Activated CD8-positive, alpha-beta memory T cell treated with anti-CD3 and anti-CD28 coated beads, Interleukin-2, amount 50 U/mL, for 24 hours (primary cell): Measurements from ENCODE around the gene PRDM7.
"Not testable (repeated sequence)": the region's sequence is repeated elsewhere in the genome, so short reads cannot be mapped to it uniquely, and the experiment has no call there.

Source experiments
- DNase-seq: peaks from one replicate; pipeline ENCODE4 v3.0.0-alpha.2; 2020; ENCODE audit errors: extremely low read depth

PRDM7 gene

DNA sequence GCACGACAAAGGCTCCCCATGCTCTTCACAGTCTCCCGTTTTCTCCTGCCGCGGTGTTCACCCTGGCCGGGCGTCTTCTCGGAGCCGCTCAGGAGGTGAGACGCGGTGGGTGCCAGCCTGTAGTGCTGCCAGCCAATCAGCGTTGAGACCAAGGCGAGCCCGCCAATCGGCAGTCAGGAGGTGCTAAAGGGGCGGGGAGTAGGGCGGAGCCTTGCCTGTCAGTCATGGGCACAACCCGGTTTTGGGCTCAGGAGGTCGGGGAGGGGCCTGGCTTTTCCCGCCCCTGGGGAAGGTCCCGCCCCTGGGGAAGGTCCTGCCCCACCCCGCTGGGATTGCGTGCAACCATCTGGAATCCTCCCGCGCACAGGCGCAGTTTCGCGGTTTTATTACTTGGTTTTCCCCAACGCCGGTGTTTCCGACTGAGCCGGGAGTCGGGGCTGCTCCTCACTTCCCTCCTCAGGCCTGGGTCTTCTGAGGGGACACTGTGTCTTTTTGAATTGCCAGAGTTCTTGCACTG is at the start of gene PRDM7:
PRDM7 (minus strand) TSS at position 92 of the 517 bp plus-strand sequence. CDS start 1,421 bp downstream, outside the sequence.
- peak; percentile 95 for DNase-seq

DNA sequence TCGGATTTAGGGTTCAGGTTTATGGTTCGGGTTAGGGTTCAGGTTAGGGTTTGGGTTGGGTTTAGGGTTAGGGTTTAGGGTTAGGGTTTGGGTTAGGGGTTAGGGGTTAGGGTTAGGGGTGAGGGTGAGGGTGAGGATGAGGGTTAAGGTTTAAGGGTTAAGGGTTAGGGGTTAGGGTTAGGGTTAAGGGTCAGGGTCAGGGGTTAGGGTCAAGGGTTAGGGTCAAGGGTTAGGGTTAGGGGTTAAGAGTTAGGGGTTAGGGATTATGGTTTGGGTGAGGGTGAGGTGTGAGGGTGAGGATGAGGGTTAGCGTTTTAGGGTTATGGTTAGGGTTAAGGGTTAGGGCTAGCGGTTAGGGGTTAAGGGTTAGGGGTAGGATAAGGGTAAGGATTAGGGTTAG is 44.7 kb upstream of the PRDM7 start:
- DNase-seq = not testable (repeated sequence)

- not testable (repeated sequence) for DNase-seq
These were observed 30.5 kb upstream of the PRDM7 start for GRCh38 chr16:90107617-90108016.

GRCh38 chr16:90107060-90107459 is 29.9 kb upstream of the PRDM7 start:
- DNase-seq = not testable (repeated sequence)

DNA sequence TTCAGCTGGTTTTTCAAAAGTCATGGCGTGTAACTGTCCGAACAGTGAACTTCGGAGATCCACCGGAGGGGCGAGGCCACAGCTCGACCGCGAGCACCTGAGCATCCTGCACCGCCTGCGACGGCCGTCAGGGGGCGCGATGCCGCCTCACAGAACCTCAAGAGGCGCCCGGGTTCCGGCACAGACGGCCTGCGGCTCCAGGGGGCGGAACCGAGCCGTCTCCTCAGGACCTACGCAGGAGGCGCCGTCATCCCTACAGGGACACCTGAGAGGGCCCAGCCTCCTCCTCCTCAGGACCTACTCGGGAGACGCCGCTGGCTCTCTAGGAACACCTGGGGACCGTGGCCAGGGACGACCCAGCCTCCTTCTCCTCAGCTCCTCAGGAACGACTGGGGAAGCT is 29.1 kb upstream of the PRDM7 start:
- not testable (repeated sequence) for DNase-seq

- DNase-seq = not testable (repeated sequence)
These were observed 27.6 kb upstream of the PRDM7 start for GRCh38 chr16:90104725-90105124.

GRCh38 chr16:90102086-90102884 is 25.2 kb upstream of the PRDM7 start:
- DNase-seq = not testable (repeated sequence)

DNA sequence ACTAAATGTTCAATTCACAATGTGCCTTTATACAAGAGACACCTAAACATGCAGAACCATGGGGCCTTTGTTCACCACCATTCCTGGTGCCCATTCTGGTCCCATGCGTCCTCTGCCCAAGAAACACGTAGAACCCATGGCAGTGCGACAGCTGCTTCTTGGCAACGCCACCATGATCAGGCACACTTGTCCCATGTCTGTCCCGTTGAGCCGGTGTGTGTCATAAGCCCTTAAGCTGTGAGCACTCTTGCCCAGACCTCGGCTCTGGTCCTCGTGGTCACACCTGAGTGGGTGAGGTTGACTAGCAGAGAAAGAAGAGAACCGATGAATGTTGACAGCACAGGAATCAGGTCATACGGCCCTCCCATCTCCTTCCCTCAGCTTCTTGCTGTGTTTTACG is 24.2 kb upstream of the PRDM7 start:
- DNase-seq = not testable (repeated sequence)

GRCh38 chr16:90100790-90101189 is 23.7 kb upstream of the PRDM7 start:
- not testable (repeated sequence) for DNase-seq

DNA sequence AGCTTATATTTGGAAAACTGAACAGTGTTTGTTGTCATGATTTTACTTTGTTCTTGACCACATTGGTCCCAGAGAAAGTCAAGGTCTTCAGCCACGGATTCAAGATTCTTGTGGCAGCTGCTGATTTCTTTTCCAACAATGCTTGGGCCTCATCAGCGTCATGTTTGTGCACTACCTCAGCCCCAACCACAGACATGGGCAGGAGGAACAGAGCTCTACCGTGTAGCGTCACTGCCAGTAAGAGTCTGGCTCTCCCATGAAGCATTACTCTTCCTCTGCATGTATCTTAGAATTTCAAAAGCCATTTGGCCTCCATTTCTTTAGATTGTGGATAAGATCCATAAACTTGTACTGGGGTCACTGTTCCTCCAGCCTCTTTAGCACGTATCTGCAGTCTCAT is 23.1 kb upstream of the PRDM7 start:
- not testable (repeated sequence) for DNase-seq

DNA sequence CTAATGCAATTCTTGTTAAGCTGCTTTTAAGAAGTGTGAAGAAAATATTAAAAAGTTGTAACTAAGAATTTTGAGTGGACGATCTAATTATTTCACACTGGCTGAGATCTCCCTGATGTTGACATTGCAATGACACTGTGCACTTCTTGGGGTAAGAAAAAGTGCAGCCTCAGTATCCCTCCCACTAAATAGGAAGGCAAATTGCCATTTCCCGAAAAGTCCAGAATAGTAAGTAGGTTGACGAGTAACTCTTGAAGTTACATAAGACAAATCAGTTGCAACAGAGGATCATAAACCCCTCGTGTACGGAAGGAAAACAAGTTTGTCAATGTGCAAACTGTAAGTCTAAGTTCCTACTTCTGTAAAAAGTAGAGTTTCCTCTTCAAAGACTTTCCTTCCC is 21.8 kb upstream of the PRDM7 start:
- not testable (repeated sequence) for DNase-seq

GRCh38 chr16:90097010-90097684 is 20.0 kb upstream of the PRDM7 start:
- DNase-seq = not testable (repeated sequence)

DNA sequence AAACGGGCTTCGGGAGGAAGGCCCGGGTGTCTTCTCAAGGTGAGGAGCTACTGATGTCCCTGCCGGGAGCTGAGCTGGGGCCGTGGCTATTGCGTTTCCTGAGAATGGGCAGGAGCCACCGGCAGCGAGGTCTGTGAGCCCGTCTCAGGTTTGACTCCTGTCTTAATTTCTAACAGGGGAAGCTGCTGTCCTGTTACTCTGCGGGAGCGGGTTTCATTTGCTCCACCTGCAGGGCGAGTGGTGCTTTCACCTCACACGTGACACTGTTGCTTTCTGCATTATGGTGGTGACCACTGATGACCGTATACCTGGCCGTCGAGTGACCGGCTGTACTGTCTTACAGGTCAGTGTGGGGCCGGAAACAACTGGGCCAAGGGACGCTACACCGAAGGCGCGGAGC is 17.7 kb upstream of the PRDM7 start:
- not testable (repeated sequence) for DNase-seq

GRCh38 chr16:90094296-90094695 is 17.2 kb upstream of the PRDM7 start:
- DNase-seq = not testable (repeated sequence)

DNA sequence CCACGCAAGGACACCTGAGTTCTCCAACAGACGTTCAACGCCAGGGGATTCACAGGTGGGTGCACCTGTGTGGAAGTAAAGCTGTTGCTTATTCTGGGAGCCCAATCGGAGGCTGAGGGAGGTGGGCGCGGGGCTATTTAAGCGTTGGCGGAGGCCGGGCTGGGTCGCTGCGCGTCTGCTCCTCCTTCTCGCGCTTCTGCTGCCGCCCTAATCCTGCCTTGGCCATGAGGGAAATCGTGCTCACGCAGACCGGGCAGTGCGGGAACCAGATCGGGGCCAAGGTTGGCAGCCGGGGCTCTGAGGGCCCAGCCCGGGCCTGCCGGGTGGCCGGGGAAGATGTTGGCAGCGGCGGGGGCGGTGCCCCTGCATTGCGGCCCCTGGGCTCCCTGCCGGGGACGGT is 16.7 kb upstream of the PRDM7 start:
- not testable (repeated sequence) for DNase-seq

- not testable (repeated sequence) for DNase-seq
These were observed 15.7 kb upstream of the PRDM7 start for GRCh38 chr16:90092781-90093180.

DNA sequence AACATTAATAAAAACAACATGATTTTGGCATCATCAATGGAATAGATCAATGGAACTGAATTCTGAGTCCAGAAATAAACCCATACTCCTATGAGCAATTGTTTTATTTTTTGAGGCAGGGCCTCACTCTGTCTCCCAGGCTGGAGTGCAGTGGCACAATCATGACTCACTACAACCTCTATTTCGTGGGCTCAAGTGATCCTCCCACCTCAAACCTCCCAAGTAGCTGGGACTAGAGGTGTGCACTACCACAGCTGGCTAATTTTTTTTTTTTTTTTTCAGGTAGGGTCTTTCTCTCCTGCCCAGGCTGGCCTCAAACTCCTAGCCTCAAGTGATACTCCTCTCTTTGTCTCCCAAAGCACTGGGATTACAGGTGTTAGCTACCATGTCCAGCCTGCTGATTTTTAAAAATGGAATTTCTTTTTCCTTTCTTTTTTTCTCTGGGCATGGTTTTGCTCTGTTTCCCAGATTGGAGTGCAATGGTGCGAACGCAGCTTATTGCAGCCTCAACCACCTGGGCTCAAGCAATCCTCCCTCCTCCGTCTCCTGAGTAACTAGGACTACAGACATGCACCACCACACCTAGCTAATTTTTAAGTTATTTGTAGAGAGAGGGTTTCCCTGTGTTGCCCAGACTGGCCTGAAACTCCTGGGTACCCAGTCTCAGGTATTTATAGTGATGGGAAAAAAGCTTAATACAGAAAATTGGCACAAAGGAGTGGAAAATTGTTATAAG is 7.3 kb upstream of the PRDM7 start:
- DNase-seq = no peak

DNA sequence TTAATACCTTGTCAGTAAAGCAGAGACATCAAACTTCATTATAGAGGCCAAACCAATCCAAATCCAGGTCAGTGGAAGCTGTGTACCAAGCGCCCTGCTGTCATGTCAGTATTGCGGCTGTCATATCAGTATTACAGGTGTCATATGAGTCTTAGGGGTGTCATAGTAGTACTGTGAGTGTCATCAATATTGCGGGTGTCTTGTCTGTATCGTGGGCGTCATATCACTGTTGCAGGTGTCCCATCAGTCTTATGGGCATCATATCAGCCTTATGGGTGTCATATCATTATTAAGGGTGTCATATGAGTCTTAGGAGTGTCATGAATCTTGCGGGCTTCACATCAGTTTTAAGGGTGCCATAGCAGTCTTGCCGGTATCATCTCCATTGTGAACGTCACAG is 6.0 kb upstream of the PRDM7 start:
- DNase-seq = no peak

DNA sequence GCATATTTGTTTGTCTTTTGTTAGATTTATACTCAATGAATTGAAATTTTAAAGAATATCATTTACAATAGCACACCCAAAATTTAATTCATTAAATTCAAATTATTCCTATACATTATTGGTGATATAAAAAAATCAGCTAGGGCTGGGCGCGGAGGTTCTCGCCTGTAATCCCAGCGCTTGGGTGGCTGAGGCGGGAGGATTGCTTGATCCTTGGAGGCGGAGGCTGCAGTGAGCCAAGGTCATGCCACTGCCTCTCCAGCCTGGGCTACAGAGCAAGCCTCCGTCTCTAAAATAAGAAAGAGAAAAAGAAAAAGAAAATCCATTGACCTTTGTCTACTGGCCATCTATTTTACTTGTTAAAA is 4.5 kb upstream of the PRDM7 start:
- DNase-seq = no peak

DNA sequence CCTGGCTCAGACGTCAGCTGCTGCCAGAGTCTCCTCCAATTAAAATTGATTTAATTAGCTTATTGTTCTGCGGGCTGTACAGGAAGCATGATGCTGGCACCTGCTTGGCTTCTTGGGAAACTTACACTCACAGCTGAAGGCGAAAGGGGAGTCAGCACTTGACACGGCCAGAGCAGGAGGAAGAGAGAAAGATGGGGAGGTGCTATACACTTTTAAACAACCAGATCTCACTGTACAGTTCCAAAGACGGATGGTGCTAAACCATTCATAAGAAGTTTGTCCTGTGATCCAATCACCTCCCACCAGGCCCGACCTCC is 1.4 kb upstream of the PRDM7 start:
- DNase-seq = no peak

GRCh38 chr16:90077757-90078578 is 837 bp upstream of the PRDM7 start:
- DNase-seq = no peak
